Testis (tissue), 2 donors: ENCODE data around the gene MAPKBP1.

Source experiments
- CTCF ChIP-seq, 3 experiments: fragments of 450-650 bp in 2 of 3; fragments of 200-600 bp in 1 of 3; sonication (generic) in 1 of 3; IDR thresholded peaks; one replicate each; pipeline ENCODE4 v1.5.1; 2016 to 2019; ENCODE audit warnings: antibody characterized with exemption in 3 of 3, mild to moderate bottlenecking in 2 of 3, moderate library complexity in 1 of 3
- POLR2A ChIP-seq: fragments of 450-650 bp; IDR thresholded peaks from one replicate; pipeline ENCODE4 v1.6.1; 2017; ENCODE audit warnings: antibody characterized with exemption, mild to moderate bottlenecking, moderate library complexity

- no peak for TF ChIP-seq CTCF (IDR thresholded peaks at IDR 0.05)
- no peak for TF ChIP-seq POLR2A
Measured at GRCh38 chr15:41820791-41821423, 46.6 kb downstream of the MAPKBP1 start.
